CD14-positive monocyte (primary cell): ENCODE results near the gene CCBE1. TPM values are rescaled to one million over a fixed set of nuclear protein-coding genes. Genes with fewer than 3 reads are reported as not detected.

Experiments used
- DNase-seq, 3 donors: peaks; one replicate each; pipeline ENCODE4 v3.0.0-alpha.2; 2011 to 2022
- H2AFZ ChIP-seq: 2 replicates; pipeline ENCODE4 v1.6.0; 2012; ENCODE audit warnings: mild to moderate bottlenecking, low read depth, low read length, inconsistent platforms; ENCODE audit not compliant: insufficient read depth, poor library complexity, severe bottlenecking
- H3K27ac ChIP-seq, 2 donors: 1 replicate in 1 of 2; 2 replicates in 1 of 2; pipeline ENCODE4 v1.5.1; 2012 to 2013; ENCODE audit warnings: low read length in 2 of 2, control low read depth in 1 of 2, inconsistent platforms in 1 of 2, low read depth in 1 of 2, mild to moderate bottlenecking in 1 of 2
- H3K27me3 ChIP-seq, 2 donors: one replicate each; pipeline versions ENCODE4 v1.6.0 to v1.6.1; 2011 to 2013; ENCODE audit warnings: low read length in 2 of 2; ENCODE audit not compliant: control insufficient read depth in 2 of 2, insufficient read depth in 2 of 2
- H3K36me3 ChIP-seq, 2 donors: replicated peaks in 1 of 2; 1 replicate in 1 of 2; 2 replicates in 1 of 2; pipeline versions ENCODE4 v1.5.1 to v1.6.1; 2012 to 2013; ENCODE audit warnings: low read length in 2 of 2, control low read depth in 1 of 2, inconsistent platforms in 1 of 2, mild to moderate bottlenecking in 1 of 2; ENCODE audit not compliant: insufficient read depth in 2 of 2, control insufficient read depth in 1 of 2
- H3K4me1 ChIP-seq, 2 donors: 1 replicate in 1 of 2; 2 replicates in 1 of 2; pipeline versions ENCODE4 v1.5.1 to v1.6.1; 2012 to 2013; ENCODE audit warnings: low read length in 2 of 2, control low read depth in 1 of 2, inconsistent platforms in 1 of 2, mild to moderate bottlenecking in 1 of 2, moderate library complexity in 1 of 2; ENCODE audit not compliant: insufficient read depth in 2 of 2, control insufficient read depth in 1 of 2
- H3K4me2 ChIP-seq: replicated peaks from 2 replicates; pipeline ENCODE3; 2012; ENCODE audit warnings: low read length, moderate library complexity, mild to moderate bottlenecking; ENCODE audit not compliant: poor library complexity, severe bottlenecking; ENCODE audit errors: extremely low read depth
- H3K4me3 ChIP-seq, 3 experiments: fragments of 200-600 bp in 1 of 3; sonication (generic) in 1 of 3; replicated peaks in 1 of 3; 1 replicate in 2 of 3; 2 replicates in 1 of 3; pipeline ENCODE4 v1.5.1; 2011 to 2013; ENCODE audit warnings: low read length in 3 of 3, mild to moderate bottlenecking in 3 of 3, control low read depth in 2 of 3, low read depth in 2 of 3, inconsistent platforms in 1 of 3, moderate library complexity in 1 of 3
- H3K79me2 ChIP-seq: 2 replicates; pipeline ENCODE4 v1.6.0; 2012; ENCODE audit warnings: mild to moderate bottlenecking, control low read depth, inconsistent platforms, low read length, moderate library complexity; ENCODE audit not compliant: insufficient read depth
- H3K9ac ChIP-seq: 2 replicates; pipeline ENCODE4 v1.6.0; 2017; ENCODE audit warnings: low read length, mild to moderate bottlenecking; ENCODE audit not compliant: insufficient read depth, poor library complexity, severe bottlenecking
- H3K9me3 ChIP-seq, 2 donors: replicated peaks in 1 of 2; 1 replicate in 1 of 2; 2 replicates in 1 of 2; pipeline versions ENCODE4 v1.5.1 to v1.6.1; 2012 to 2013; ENCODE audit warnings: low read length in 2 of 2, control low read depth in 1 of 2; ENCODE audit not compliant: control insufficient read depth in 1 of 2, insufficient read depth in 1 of 2
- H4K20me1 ChIP-seq: 2 replicates; pipeline ENCODE4 v1.6.0; 2012; ENCODE audit warnings: mild to moderate bottlenecking, low read length, control low read depth, moderate library complexity; ENCODE audit not compliant: insufficient read depth
- H3K27ac Mint-ChIP-seq, 7 donors: one replicate each; pipeline ENCODE4 v1.8.0; 2020; ENCODE audit warnings: mild to moderate bottlenecking in 7 of 7, mixed read lengths in 7 of 7, moderate library complexity in 6 of 7, inconsistent platforms in 2 of 7
- H3K27me3 Mint-ChIP-seq, 3 donors: one replicate each; pipeline ENCODE4 v1.8.0; 2021 to 2022; ENCODE audit warnings: low read depth in 3 of 3, mild to moderate bottlenecking in 3 of 3, mixed read lengths in 3 of 3, moderate library complexity in 3 of 3, inconsistent platforms in 1 of 3
- H3K36me3 Mint-ChIP-seq, 2 donors: one replicate each; pipeline ENCODE4 v1.8.0; 2020; ENCODE audit warnings: mixed read lengths in 2 of 2, inconsistent platforms in 1 of 2, mild to moderate bottlenecking in 1 of 2
- H3K4me1 Mint-ChIP-seq: one replicate; pipeline ENCODE4 v1.8.0; 2020; ENCODE audit warnings: mild to moderate bottlenecking, mixed read lengths
- H3K4me3 Mint-ChIP-seq, 2 donors: one replicate each; pipeline ENCODE4 v1.8.0; 2020; ENCODE audit warnings: mild to moderate bottlenecking in 2 of 2, mixed read lengths in 2 of 2, moderate library complexity in 1 of 2
- H3K9me3 Mint-ChIP-seq, 7 donors: one replicate each; pipeline ENCODE4 v1.8.0; 2020 to 2022; ENCODE audit warnings: mixed read lengths in 7 of 7, mild to moderate bottlenecking in 6 of 7, moderate library complexity in 6 of 7, inconsistent platforms in 2 of 7
- CTCF ChIP-seq: fragments of 200-600 bp; IDR thresholded peaks from one replicate; pipeline ENCODE4 v1.8.0; 2022; ENCODE audit warnings: antibody characterized with exemption, mild to moderate bottlenecking
- WGBS: methylation state at CpG from one replicate; pipeline ENCODE4 v1.1.5; 2013; ENCODE audit warnings: missing lambda C conversion rate; ENCODE audit not compliant: insufficient coverage; 5-methylcytosine and 5-hydroxymethylcytosine counted together
- intact Hi-C, 2 donors: fragments of 100-400 bp; cut with micrococcal nuclease; formaldehyde crosslinking; loops; one replicate each; pipeline versions ENCODE4 v1.15.0 to v1.15.1; 2023
- polyA plus RNA-seq, 3 donors: library from polyadenylated mRNA; depleted of rRNA in 1 of 3; unstranded in 2 of 3; stranded (reverse) in 1 of 3; fragments of 300-500 nt in 2 of 3; fragments of >200 nt in 1 of 3; fragmentation: Illumina TruSeq in 2 of 3; gene quantifications; 1 replicate in 2 of 3; 2 replicates in 1 of 3; pipeline ENCODE4 v1.2.3, GENCODE V29; 2012 to 2021

The CCBE1 gene
- polyA plus RNA-seq, 3 donors = not detected

GRCh38 chr18:59616501-59616900, 80.7 kb downstream of the CCBE1 start:
- no peak for TF ChIP-seq CTCF
- H3K4me1 Mint-ChIP-seq = no peaks in the 10 kb centered on the region
- intact Hi-C loops = no loop called here
- H3K4me1 ChIP-seq = no peaks in the 10 kb centered on the region
- H3K27ac Mint-ChIP-seq = no peak overlapping the region
- no peaks in the 10 kb centered on the region for H3K36me3 ChIP-seq
- no peaks in the 10 kb centered on the region for H3K36me3 Mint-ChIP-seq
- no peak overlapping the region for H3K4me2 ChIP-seq
- no peaks in the 10 kb centered on the region for H4K20me1 ChIP-seq
- H3K27ac ChIP-seq = no peak overlapping the region
- DNase-seq = no peak
- no peak overlapping the region for H3K9ac ChIP-seq
- whole genome bisulfite sequencing = 90% methylated on average over 4 of the region's 6 CpGs
- H3K4me3 Mint-ChIP-seq = no peak overlapping the region
- no peaks in the 10 kb centered on the region for H3K27me3 ChIP-seq
- H3K9me3 ChIP-seq = no peaks in the 10 kb centered on the region
- peaks cover 0 to 4% (median 0%) of the 10 kb centered on the region in 7 donors for H3K9me3 Mint-ChIP-seq
- H3K4me3 ChIP-seq = no peak overlapping the region
- H3K27me3 Mint-ChIP-seq = peaks cover 0 to 3% (median 0%) of the 10 kb centered on the region in 3 donors
- H2AFZ ChIP-seq = no peak overlapping the region
- H3K79me2 ChIP-seq = no peaks in the 10 kb centered on the region

GRCh38 chr18:59613903-59614302, 83.3 kb downstream of the CCBE1 start:
- no peak overlapping the region for H3K9ac ChIP-seq
- no peaks in the 10 kb centered on the region for H3K36me3 Mint-ChIP-seq
- H3K36me3 ChIP-seq = no peaks in the 10 kb centered on the region
- H3K27me3 ChIP-seq = no peaks in the 10 kb centered on the region
- no peak overlapping the region for H3K27ac Mint-ChIP-seq
- no peak overlapping the region for H3K27ac ChIP-seq
- intact Hi-C loops = no loop called here
- H3K4me3 ChIP-seq = no peak overlapping the region
- WGBS = 98% methylated on average over 6 of the region's 12 CpGs
- H3K9me3 Mint-ChIP-seq = peaks cover 0 to 4% (median 0%) of the 10 kb centered on the region in 7 donors
- no peaks in the 10 kb centered on the region for H4K20me1 ChIP-seq
- TF ChIP-seq CTCF = no peak
- H3K4me3 Mint-ChIP-seq = no peak overlapping the region
- no peak for DNase-seq
- no peaks in the 10 kb centered on the region for H3K4me1 Mint-ChIP-seq
- peaks cover 0 to 3% (median 0%) of the 10 kb centered on the region in 3 donors for H3K27me3 Mint-ChIP-seq
- no peaks in the 10 kb centered on the region for H3K79me2 ChIP-seq
- H3K9me3 ChIP-seq = no peaks in the 10 kb centered on the region
- H3K4me1 ChIP-seq = no peaks in the 10 kb centered on the region
- no peak overlapping the region for H3K4me2 ChIP-seq
- H2AFZ ChIP-seq = no peak overlapping the region
